Embryonic facial prominence (tissue), 1 donor: Measurements from ENCODE around the gene CAMTA1.
"Not testable (repeated sequence)": the region's sequence is repeated elsewhere in the genome, so short reads cannot be mapped to it uniquely, and the experiment has no call there.

ENCODE experiments used
- DNase-seq: peaks from one replicate; pipeline ENCODE4 v3.0.0-alpha.2; 2016; ENCODE audit errors: extremely low spot score

Gene CAMTA1

GRCh38 chr1:6907201-6907600 is 121.9 kb downstream of the CAMTA1 start:
- no peak for DNase-seq

DNA sequence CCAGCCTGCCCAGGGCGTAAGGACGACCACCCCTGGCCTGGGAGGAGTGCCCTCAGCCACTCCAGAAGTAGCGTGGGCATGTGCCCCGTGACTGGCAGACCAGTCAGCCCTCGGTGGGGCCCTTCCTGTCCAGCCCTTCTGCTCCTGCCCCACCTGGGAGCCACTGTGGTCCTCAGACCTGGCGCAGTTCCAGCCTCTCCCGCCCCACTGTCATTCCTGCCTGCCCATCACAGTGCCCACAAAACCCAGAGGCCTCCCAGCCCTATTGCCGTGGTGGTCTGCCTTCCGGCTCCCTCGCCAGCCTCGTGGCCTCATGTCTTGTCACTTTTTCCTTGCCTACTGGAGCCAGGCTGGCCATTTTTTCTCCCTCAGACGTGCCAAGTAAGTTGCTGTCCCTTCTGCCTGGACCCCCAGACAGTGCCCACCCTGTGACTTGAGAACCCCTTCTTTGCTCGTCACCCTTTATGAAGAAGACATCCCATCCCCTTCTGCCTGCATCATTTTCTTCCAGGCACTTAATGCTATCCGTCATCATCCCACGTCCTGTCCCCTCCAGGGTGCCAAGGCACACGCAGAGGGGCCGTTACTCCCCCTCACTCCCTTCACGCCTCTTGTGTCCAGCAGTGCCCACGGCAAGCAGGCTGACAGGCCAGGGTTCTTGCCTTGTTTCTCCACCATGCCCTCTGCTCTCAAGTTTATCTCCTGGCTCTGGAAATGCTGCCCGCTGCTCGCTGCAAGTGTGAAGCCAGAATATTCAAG is 122.6 kb downstream of the CAMTA1 start:
- DNase-seq, result no peak

DNA sequence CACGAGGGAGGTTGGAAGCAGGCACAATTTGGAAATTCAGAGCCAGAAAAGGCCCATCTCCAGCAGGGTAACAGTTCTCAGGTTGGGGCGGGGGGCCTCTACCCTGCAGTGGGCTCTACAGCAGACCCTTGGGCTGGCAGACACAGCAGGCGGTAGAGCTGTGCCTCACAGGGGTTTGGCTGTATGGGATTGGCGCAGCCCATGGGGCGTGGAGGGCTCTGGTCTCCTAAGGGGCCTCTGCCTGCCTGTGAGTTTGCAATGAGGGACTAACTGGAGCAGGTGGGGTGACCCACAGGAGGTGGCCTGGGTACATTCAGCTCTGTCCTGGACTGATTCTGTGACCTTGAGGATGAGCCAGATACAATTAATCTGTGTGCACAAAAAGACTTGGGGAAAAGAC is 124.1 kb downstream of the CAMTA1 start:
- no peak for DNase-seq

DNA sequence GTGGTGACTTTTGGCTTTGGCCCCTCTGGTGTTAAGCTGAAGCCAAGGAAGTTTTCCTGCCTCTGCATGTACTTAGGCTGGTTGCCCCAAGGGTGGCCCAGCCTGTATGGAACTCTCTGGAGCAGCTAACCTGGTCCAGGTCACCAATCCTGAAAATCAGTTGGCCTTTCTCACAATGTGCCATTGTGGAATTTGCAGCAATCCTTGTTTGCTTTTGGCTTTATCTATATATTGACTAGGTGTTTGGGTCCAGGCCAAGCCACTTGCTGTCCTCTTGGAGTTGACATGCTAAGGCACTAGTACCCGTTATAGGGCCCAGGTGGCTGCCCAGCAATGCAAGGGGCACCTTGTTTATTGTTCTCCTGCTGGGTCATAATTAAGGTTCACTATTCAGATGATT is 124.6 kb downstream of the CAMTA1 start:
- no peak for DNase-seq

DNA sequence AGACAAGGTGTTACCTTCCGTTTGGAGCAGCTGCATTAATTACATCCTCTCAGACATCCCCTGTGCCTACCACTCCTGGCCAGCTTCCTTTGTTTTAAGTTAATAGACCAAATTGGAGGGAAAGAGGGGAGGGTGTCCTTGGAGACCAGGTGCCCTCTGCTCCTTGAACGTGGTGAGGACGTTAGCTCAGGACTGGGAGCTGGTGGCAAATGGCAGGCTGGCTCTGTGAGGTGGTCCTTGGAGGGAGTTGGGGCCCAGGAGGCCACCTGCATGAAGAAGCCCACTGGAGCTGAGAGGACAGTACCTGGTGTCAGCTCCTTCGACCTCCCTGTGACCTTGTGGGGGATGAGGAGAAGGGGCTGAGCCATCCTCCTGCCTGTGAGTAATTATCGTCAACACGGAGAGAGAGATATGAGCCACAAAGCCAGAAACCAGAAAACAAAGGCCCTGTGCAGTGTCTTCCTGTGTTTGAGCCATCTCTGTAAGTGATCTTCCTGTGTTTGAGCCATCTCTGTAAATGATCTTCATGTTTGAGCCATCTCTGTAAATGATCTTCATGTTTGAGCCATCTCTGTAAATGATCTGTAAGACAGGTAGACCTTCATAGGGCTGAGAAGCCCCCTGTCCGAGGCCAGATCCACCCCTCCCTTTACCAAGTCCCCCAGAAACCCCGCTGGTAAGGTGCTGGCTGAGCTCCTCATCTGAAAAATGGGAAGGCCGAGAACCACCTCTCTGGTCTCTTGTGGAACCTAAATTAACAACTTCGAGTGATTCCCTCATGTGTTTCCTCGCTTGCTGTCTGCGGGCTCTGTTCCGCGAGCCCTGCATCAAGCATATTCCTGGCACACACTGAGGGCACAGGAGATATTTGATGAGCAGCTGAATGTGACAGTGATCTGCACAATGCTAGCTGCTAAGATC is 126.0 kb downstream of the CAMTA1 start:
- DNase-seq, result no peak

DNA sequence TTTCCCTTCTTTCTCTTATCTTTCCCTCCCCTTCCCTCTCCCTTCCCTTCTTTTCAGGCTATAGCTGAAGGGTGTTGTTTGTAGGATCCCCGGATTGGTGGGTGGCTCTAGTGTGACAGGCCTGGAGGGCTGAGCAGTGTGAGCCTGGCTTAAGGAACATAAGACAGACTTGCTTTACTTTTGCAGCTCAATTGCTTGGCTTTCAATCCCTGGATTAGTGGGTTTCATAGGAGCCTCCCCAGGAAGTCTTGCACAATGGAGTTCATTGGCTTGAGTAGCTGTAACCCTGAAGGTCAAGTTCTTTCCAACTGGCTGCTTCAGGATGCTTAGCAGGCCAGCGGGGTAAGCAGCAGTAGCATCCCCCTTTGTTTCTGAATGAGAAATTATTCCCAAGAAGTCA is 126.7 kb downstream of the CAMTA1 start:
- no peak for DNase-seq

- no peak for DNase-seq
Measured at GRCh38 chr1:6912518-6912917, 127.3 kb downstream of the CAMTA1 start.

GRCh38 chr1:6913086-6913485 is 127.8 kb downstream of the CAMTA1 start:
- no peak for DNase-seq

DNA sequence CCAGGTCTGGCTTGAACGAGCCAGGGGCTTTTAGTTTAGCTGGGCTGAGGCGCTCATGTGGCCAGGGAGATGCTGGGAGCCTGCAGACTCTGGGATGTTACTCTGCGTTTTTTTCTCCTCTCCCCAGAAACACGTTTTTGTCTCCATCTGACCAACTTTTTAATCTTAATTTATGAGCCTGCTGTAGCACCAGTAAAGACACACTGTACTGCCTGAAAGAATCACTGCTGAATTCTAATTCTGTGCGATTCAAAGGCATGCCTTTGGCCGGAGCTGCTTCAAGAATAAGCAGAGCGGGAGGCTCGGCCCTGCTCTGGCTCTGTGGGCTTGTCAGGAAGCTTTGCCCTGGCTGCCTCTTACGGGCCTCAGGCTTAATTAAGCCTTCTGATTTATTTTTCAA is 129.5 kb downstream of the CAMTA1 start:
- DNase-seq, result no peak

DNA sequence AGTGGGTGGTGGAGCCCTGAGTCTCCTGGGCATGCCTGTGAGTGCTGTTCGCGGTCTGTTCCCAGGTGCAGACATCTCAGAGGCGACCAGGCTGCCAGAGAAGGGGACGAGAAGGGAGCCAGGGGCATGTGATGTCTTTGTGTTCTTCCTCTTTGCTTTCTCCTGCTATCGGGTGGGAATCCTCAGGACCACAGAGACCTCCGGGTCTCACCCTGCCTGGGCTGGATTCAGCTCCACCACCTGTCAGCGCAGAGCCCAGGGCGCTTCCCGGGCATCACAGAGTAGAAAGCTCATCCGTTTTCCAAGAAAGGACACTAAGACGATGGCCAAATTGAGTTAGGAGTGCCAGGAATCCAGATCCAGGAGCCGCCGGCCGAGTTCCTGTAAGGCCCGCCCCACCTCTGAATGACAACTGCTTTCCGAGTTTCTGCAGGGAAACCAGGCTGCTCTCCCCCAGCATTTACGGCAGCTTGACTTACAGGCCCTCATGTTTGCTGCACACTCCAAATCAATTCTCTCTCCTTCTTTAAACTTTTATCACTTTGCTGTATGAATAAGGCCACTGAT is 130.8 kb downstream of the CAMTA1 start:
- DNase-seq, result no peak

DNA sequence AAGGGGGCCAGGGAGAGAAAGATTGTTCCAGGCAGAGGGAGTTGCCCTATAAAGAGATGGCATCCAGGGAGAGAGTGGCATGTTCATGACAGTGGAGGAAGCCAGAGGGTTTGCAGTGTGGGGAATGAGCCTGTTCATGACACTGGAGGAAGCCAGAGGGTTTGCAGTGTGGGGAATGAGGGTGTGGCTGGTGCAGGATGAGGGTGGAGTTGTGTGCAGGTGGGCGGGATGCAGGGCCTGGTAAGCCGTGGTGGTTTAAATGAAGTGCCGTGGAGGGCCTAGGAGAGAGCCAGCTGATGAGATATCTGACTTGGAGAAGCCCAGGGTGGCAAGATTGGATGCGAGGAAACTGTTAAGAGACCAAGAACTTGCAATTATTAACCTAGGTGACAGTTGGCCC is 131.8 kb downstream of the CAMTA1 start:
- DNase-seq, result no peak

DNA sequence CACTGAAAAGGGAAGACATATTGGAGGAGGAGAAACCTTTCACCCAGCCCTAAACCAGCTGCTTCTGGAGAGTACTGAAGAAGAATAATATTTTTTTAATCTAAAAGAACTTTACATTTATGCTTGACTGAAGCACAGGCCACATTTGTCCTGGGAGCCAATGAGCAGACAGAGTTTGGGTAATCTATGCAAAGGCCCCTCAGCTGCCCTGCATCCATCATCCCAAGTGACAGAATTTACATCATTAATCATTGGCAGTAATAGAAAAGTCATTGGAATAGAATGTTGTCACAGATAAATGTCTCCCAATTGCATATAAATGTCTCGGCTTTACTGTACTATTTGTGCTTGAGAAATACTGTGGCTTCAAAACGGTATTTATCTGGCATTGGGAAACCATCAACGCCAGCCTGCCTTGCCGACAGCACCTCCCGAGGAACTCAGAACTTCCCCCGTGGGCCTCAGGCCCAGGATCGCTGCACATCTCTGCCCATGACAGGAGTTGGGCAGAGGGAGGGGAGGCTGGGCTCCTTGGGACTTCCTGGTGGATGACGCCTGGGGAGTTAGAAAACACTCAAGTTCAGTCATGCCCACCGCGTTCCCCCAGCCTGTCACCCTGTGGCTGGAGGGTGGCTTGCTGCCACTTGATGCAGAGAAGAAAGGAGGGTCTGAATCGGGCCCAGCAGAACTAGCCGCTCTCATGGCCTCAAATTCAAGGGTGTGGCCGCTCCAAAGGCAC is 133.1 kb downstream of the CAMTA1 start:
- no peak for DNase-seq

DNA sequence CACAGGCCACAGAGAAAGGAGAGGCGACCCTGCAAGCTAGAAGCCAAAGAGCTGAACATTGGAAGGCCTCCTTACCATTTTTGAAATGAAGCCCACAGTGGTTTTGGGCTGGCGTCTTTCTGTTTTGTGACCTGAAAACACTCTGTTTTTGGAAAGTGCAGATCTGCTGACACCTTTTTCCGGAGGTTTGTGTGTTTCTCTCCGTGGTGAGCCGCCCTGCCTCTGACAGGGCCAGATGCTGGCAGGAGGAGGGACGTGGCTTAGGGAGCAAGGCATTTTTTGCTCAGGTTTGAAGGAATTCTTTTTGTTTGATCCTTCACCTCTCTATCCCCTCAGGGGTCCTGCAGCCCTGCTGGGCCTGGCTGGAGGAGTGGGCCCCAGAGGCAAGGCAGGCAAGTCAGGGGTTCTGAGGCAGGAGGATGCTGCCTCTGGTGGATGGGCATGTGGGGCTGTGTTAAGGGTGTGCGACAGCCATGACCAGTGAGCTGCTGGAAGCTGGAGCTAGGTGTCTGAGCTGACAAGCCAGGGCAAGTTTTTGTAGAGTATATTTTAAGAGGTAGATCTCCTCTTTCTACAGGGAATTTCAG is 133.8 kb downstream of the CAMTA1 start:
- no peak for DNase-seq

DNA sequence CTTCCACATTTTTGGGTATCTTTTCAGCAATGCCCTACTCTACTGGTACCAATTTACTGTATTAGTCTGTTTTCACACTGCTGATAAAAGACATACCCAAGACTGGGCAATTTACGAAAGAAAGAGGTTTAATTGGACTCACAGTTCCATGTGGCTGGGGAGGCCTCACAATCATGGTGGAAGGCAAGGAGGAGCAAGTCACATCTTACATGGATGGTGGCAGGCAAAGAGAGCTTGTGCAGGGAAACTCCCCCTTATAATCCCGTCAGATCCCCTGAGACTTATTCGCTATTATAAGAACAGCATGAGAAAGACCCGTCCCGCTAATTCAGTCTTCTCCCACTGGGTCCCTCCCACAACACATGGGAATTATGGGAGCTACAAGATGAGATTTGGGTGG is 136.3 kb downstream of the CAMTA1 start:
- not testable (repeated sequence) for DNase-seq

DNA sequence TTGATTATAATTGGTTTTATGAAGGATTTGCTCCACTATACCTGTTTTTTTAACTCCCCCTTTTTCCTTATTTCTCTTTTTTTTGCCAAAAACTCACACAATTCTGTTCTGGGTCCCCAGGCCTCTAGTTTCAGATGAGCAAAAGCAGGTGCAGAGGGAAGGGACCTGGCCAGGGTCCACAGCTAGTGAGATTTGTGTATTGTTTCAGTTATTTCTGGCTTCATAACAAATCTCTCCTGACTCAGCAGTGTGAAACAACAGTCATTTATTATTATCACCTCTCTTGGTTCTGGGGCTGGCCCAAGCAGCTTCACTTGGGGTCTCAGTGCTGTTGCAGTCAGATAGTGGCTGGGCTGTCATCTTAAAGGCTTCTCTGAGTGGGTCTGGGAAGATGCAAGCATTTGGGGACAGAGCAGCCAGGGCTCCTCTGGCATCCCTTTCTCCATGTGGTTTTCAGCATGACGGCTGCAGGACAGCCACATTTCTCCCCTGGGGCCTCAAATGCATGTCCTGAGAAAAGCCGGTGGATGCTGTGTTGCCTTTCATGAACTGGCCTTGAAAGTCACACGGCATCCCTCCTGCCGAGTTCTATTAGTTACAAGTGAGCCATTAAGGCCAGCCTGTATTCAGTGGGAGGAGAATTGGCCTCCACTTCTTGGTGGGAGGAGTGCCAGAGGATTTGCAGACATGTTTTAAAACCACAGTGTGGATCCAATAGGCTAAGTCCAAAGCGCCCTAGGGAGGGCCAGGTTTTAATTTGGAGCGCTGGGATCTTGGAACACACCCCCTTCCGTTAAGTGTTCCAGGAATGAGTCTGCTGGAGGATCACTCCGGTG is 137.1 kb downstream of the CAMTA1 start:
- peak; percentile 37 for DNase-seq

DNA sequence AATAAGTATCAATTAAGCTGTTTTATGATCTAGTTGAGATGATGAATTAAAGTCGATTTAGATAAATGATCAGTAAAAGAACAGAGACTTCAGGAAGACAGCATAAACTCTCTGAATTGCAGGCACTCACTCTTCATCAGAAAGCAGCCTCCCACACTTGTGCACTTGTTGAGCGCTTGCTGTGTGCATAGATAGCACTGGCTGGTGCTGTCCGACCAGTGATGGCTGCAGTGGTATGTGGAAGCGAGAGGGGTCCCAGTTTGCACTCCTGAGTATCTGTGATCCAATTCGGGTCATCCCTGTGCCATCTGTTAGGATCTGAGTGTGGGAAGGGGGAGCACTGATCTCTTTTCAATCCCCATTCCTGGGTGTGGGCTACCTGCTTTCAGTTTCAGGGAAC is 137.8 kb downstream of the CAMTA1 start:
- DNase-seq, result no peak

GRCh38 chr1:6923416-6923815 is 138.2 kb downstream of the CAMTA1 start:
- no peak for DNase-seq

GRCh38 chr1:6923955-6924881 is 139.0 kb downstream of the CAMTA1 start:
- no peak for DNase-seq

GRCh38 chr1:6924891-6925290 is 139.6 kb downstream of the CAMTA1 start:
- no peak for DNase-seq

- no peak for DNase-seq
Measured at GRCh38 chr1:6927626-6928025, 142.4 kb downstream of the CAMTA1 start.
